OCI-LY7 (cell line): Measurements from ENCODE around the gene SHROOM2. TPM values are rescaled to one million over a fixed set of nuclear protein-coding genes. Genes with fewer than 3 reads are reported as not detected.

Experiments
- BruUV-seq: library from RNA; stranded (reverse); fragments of 400-500 nt; replicated peaks from 2 replicates; lab custom pipeline; 2021; lab: Mats Ljungman, UMichigan
- CTCF ChIA-PET: fragments of 300-600 bp; sonication (Branson Sonifier 250); formaldehyde crosslinking; loops from one replicate; lab custom pipeline; 2022; ENCODE audit warnings: antibody characterized with exemption; ENCODE audit not compliant: unreplicated experiment; lab: Charles Lee
- POLR2A ChIA-PET: fragments of 300-600 bp; sonication (Branson Sonifier 250); formaldehyde crosslinking; loops from one replicate; lab custom pipeline; 2022; ENCODE audit warnings: antibody characterized with exemption; lab: Charles Lee
- DNase-seq: peaks from one replicate; pipeline ENCODE4 v3.0.0-alpha.2; 2015; ENCODE audit warnings: low spot score
- H2AFZ ChIP-seq: fragments of 200-600 bp; sonication (generic), shearing (Covaris generic); 2 replicates; pipeline ENCODE4 v1.6.1; 2014; ENCODE audit warnings: mild to moderate bottlenecking, antibody characterized with exemption, low read length, moderate library complexity
- H3K27ac ChIP-seq: fragments of 200-600 bp; sonication (generic); 2 replicates; pipeline ENCODE4 v1.5.1; 2014; ENCODE audit warnings: mixed run types, low read depth, mild to moderate bottlenecking, moderate library complexity, low read length, inconsistent platforms; ENCODE audit not compliant: poor library complexity, severe bottlenecking
- H3K36me3 ChIP-seq: fragments of 200-600 bp; sonication (generic); 2 replicates; pipeline ENCODE4 v1.6.1; 2014; ENCODE audit warnings: mild to moderate bottlenecking, antibody characterized with exemption, low read length, moderate library complexity, mixed read lengths; ENCODE audit not compliant: insufficient read depth
- H3K4me1 ChIP-seq: fragments of 200-600 bp; sonication (generic); 2 replicates; pipeline ENCODE4 v1.5.1; 2014; ENCODE audit warnings: mild to moderate bottlenecking, low read length; ENCODE audit not compliant: insufficient read depth, poor library complexity, severe bottlenecking
- H3K4me2 ChIP-seq: fragments of 200-600 bp; sonication (generic); 2 replicates; pipeline ENCODE4 v1.6.1; 2014; ENCODE audit warnings: mild to moderate bottlenecking, low read length
- H3K4me3 ChIP-seq: fragments of 200-600 bp; sonication (generic); 2 replicates; pipeline ENCODE4 v1.5.1; 2014; ENCODE audit warnings: mild to moderate bottlenecking, low read depth, low read length; ENCODE audit not compliant: poor library complexity, severe bottlenecking
- H3K79me2 ChIP-seq: fragments of 200-600 bp; sonication (generic); 2 replicates; pipeline ENCODE4 v1.6.1; 2016; ENCODE audit warnings: low read depth, mild to moderate bottlenecking, low read length, moderate library complexity, mixed read lengths; ENCODE audit not compliant: insufficient read depth
- H3K9me2 ChIP-seq: fragments of 200-600 bp; sonication (generic); 2 replicates; pipeline ENCODE4 v1.6.1; 2016; ENCODE audit warnings: mild to moderate bottlenecking, low read length, mixed read lengths; ENCODE audit not compliant: insufficient read depth
- H3K9me3 ChIP-seq: fragments of 200-600 bp; sonication (generic); 2 replicates; pipeline ENCODE4 v1.6.1; 2014; ENCODE audit warnings: mild to moderate bottlenecking, mixed run types, low read length, mixed read lengths
- H4K20me1 ChIP-seq: fragments of 200-600 bp; sonication (generic); 2 replicates; pipeline ENCODE4 v1.6.1; 2014; ENCODE audit warnings: mild to moderate bottlenecking, antibody characterized with exemption, low read length, moderate library complexity, mixed read lengths; ENCODE audit not compliant: insufficient read depth
- EZH2phosphoT487 ChIP-seq: fragments of 200-600 bp; sonication (generic); IDR thresholded peaks from 2 replicates; pipeline ENCODE4 v1.6.1; 2018; ENCODE audit warnings: low read depth, borderline replicate concordance, mild to moderate bottlenecking, mixed run types, antibody characterized with exemption, low read length, moderate library complexity, mixed read lengths
- intact Hi-C: fragments of 100-400 bp; cut with micrococcal nuclease; formaldehyde crosslinking; loops from one replicate; pipeline ENCODE4 v1.10.0; 2022; ENCODE audit not compliant: unreplicated experiment
- total RNA-seq, 2 experiments: library from RNA; depleted of rRNA in 1 of 2; stranded (reverse); fragments of >200 nt in 1 of 2; shearing (Covaris generic) in 1 of 2; gene quantifications; 2 replicates each; pipeline ENCODE4 v1.2.3, GENCODE V29; 2014 to 2022
- TF ChIP-seq, protein P1 (sequence below): fragments of 200-600 bp; sonication (generic); conservative IDR thresholded peaks from 2 replicates; pipeline ENCODE4 v1.5.1; 2014; ENCODE audit warnings: mild to moderate bottlenecking, antibody characterized with exemption, low read length, moderate library complexity, mixed read lengths

SHROOM2 gene
- total RNA-seq, 2 experiments from 2014 or later, result not detected

DNA sequence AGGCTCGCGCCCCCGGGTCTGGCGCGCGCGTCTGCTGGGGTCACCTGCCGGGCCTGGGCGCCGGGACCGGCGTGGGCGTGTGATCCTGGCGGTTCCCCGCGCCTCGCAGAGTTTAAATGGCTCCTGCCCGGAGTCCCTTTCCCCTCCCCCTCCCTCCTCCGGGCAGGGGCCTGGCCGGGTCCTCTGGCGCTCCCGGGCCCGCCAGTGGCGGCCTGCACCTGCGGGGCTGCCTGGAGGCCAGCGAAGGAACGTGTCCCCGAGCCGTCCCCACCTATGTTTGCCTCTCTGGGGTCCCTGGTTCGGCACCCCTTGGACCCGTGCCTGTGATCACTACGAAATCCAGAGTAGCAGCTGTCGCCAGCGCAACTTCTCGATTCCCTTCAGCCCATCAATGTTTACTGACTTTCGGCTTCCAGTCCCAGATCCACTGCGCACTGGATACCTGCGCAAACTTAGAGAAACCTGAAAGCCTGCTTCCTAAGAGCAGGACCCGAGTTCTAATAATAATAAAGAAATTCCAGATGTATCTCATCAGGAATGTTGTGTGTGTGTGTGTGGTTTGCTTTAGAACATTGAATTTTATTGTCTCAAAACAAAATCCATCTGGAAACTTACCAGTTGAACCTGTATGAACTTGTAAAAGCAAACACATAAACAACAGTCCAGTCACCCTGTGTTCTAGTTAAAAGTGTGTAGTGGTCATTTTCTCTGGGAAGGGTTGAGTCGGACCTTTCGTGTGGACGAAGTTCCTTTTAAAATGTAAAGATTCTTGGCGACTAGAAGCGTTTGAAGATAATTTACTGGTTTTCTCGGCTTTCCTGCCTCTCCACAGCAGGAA lies 788 bp downstream of the SHROOM2 start:
- no peak for DNase-seq
- Histone ChIP-seq H3K4me2 (no peak overlapping the region), H3K27ac (no peak overlapping the region), H4K20me1 (no peaks in the 10 kb centered on the region), H3K36me3 (no peaks in the 10 kb centered on the region), H3K4me3 (no peak overlapping the region), H3K79me2 (no peaks in the 10 kb centered on the region), H2AFZ (no peak overlapping the region), H3K9me2 (no peaks in the 10 kb centered on the region), H3K4me1 (no peaks in the 10 kb centered on the region), H3K9me3 (no peaks in the 10 kb centered on the region)
- CTCF ChIA-PET, result no interaction called here
- intact Hi-C loops, result no loop called here
- no TSS peak for BruUV-seq
- POLR2A ChIA-PET, result no interaction called here
- no peak for TF ChIP-seq EZH2phosphoT487
- TF ChIP-seq, protein P1, sequence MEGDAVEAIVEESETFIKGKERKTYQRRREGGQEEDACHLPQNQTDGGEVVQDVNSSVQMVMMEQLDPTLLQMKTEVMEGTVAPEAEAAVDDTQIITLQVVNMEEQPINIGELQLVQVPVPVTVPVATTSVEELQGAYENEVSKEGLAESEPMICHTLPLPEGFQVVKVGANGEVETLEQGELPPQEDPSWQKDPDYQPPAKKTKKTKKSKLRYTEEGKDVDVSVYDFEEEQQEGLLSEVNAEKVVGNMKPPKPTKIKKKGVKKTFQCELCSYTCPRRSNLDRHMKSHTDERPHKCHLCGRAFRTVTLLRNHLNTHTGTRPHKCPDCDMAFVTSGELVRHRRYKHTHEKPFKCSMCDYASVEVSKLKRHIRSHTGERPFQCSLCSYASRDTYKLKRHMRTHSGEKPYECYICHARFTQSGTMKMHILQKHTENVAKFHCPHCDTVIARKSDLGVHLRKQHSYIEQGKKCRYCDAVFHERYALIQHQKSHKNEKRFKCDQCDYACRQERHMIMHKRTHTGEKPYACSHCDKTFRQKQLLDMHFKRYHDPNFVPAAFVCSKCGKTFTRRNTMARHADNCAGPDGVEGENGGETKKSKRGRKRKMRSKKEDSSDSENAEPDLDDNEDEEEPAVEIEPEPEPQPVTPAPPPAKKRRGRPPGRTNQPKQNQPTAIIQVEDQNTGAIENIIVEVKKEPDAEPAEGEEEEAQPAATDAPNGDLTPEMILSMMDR, result no peak

DNA sequence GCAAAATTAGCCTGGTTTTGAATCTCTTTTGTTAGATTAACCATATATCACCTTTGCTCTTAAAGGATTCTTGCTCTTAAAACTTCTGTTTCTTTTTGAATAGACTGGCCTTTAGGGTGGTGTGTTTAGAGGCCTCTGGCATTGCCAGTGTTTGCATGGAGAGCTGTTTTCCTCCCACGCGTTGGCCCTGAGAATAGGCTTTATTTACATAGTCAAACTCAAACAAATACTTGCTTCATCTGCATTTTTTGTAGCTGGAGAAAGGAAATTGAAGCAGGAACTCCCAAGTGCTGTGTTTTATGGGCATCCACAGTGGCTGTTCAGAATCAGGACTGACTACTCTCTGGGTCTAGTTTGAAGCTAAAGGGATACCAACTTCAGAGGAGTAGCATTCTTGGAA lies 2.7 kb downstream of the SHROOM2 start:
- intact Hi-C loops, result no loop called here
- ChIA-PET POLR2A (no interaction called here), CTCF (no interaction called here)
- no peak overlapping the region for H3K4me2 ChIP-seq
- no peak overlapping the region for H3K4me3 ChIP-seq
- H3K9me2 ChIP-seq, result no peaks in the 10 kb centered on the region
- H3K27ac ChIP-seq, result no peak overlapping the region
- H4K20me1 ChIP-seq, result no peaks in the 10 kb centered on the region
- H3K36me3 ChIP-seq, result no peaks in the 10 kb centered on the region
- no peaks in the 10 kb centered on the region for H3K4me1 ChIP-seq
- no peak for DNase-seq
- H3K9me3 ChIP-seq, result no peaks in the 10 kb centered on the region
- no TSS peak for BruUV-seq
- H2AFZ ChIP-seq, result no peak overlapping the region
- TF ChIP-seq, protein P1, result no peak
- no peak for TF ChIP-seq EZH2phosphoT487
- no peaks in the 10 kb centered on the region for H3K79me2 ChIP-seq

DNA sequence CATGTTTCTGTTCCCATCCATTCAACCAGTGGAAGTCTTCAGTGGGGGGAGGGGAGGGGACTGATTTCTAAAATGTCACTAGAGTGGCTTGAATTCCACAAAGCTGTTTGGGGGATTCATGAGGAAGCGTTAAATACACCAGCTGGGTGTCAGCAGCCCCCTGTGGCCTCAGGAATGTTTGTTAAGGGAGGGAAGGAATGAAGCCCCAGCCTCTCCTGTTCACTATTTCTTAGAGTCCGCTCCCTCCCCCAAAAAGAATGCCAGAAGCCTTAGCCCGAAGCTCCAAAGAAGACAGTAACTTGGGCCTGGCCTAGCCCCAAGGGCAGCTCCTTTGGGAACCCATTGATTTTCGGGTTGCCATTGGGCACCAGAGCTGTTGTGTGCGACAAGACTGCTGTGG lies 3.3 kb downstream of the SHROOM2 start:
- Histone ChIP-seq H4K20me1 (no peaks in the 10 kb centered on the region), H3K4me3 (no peak overlapping the region), H3K9me3 (no peaks in the 10 kb centered on the region), H3K27ac (no peak overlapping the region), H3K36me3 (no peaks in the 10 kb centered on the region), H2AFZ (no peak overlapping the region), H3K4me1 (no peaks in the 10 kb centered on the region), H3K9me2 (no peaks in the 10 kb centered on the region), H3K79me2 (no peaks in the 10 kb centered on the region), H3K4me2 (no peak overlapping the region)
- no peak for DNase-seq
- POLR2A ChIA-PET, result no interaction called here
- intact Hi-C loops, result no loop called here
- TF ChIP-seq, protein P1, result no peak
- no peak for TF ChIP-seq EZH2phosphoT487
- BruUV-seq, result no TSS peak
- CTCF ChIA-PET, result no interaction called here
